Stimulated activated CD4-positive, alpha-beta T cell treated with anti-CD3 and anti-CD28 coated beads, Interleukin-2, amount 100 ng/mL, for 4 hours (primary cell): ENCODE data around the gene PDZD8.

Source experiments
- DNase-seq: peaks from one replicate; pipeline ENCODE4 v3.0.0-alpha.2; 2020; ENCODE audit warnings: low read depth

PDZD8 gene

GRCh38 chr10:117284716-117285494 lies 90.3 kb downstream of the PDZD8 start:
- DNase-seq, result no peak

DNA sequence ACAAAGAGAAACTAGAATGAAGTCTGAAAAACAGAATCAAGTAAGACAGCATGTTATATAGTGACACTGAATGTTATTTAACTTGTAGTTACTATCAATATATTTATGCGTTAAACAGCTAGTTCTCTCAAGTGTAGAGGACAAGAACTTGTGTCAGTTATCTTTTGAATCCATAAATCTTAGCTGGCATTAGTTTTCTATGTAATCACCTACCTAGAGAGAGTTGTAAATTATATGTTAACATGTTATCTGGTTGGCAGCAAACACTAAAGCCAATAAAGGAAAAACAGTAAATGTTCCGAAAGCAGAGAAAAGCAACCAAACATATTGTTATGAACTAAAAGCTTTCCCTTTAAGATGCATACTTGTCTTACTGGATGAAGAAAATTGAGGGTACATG lies 97.6 kb downstream of the PDZD8 start:
- no peak for DNase-seq

- DNase-seq, result no peak
Observed at GRCh38 chr10:117275121-117275520, 100.1 kb downstream of the PDZD8 start.

DNA sequence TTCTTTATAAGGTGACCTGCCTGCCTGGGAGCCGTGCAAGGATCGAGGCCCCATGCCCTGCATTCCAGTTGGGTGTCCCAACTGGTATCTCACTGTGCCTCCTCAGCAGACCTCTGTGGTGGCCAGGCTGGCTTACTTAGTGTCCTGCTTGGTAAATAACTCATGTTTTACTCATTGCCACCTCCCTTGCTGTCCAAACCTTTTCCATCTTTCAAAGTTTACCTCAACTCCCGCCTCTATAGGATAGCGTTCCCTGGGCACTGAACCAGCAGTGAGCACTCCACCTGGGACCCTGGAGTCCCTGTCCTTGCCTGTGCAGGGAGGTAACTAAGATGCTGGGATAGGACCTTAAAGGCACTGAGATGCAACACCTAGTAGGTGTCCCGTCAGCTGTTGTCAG lies 100.7 kb downstream of the PDZD8 start:
- DNase-seq, result no peak

- no peak for DNase-seq
Observed at GRCh38 chr10:117273980-117274379, 101.3 kb downstream of the PDZD8 start.

- no peak for DNase-seq
Observed at GRCh38 chr10:117272195-117273076, 102.8 kb downstream of the PDZD8 start.

- no peak for DNase-seq
Observed at GRCh38 chr10:117271427-117271826, 103.8 kb downstream of the PDZD8 start.

DNA sequence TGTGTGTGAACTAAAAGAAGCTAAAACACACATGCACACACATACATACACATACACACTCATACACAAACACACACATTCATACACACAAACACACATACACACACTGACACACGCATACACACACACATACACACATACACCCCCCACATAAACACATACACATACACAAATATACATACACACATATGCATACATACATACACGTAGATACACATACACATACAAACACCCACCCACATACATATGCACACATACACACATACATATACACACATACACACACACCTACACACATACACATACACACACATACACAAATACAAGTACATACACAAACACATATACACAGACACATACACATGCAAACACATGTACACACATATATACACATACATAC lies 106.3 kb downstream of the PDZD8 start:
- no peak for DNase-seq

DNA sequence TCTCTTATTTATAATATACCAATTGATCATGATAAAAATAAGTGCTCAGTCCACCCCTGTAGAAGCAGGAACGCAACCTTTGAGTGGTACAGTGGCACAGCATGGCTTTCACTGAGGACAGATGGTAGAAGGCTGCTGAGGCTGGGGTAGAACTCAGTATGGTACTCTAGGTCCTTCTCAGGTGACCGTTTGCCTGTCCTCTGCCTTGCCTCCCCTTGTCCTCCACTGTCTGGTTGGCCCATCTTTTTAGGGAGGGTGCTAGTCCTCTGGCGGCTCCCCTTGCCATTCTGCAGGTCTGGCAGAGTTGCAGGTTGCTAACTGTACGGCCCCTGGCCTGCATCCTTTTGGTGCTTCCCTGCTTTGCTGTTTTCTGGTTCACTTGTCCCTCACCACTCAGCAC lies 107.0 kb downstream of the PDZD8 start:
- DNase-seq, result no peak

DNA sequence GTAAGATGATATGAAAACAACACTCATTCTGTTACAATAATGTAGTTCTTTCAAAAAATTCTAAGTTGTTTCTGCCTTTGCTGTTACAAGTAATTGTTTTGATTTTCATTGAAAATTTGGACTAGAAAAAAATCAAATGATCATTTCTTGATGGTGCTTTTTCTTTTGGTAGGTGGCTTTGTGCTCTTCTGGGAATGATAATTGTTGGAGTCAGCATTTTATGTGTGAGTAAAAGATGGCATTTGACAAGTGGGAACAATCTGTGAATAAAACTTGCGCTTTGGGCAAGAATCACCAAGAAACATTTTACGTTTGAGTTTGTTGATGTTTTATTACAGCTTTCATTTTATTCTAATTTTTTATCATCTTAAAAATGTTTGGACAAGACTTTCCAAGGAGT lies 108.4 kb downstream of the PDZD8 start:
- no peak for DNase-seq

GRCh38 chr10:117266400-117266799 lies 108.8 kb downstream of the PDZD8 start:
- no peak for DNase-seq

DNA sequence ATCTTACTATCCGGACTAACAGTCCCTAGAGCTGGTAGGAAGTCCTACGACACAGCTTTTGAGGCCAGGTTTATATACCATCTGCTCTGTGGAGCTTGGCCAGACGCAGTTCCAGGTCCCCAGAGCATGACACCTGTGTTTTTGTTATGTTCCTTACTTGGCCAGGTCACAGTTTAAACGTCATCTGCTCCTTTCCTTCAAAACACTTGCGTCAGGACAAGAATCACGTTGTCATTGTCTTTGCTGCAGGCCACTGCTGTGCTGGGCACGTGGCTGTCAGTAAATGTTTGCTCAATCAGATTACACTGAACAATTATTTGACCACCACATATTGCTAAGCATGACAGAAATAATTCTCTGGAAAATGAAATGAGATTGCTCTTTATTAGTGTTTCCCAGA lies 110.5 kb downstream of the PDZD8 start:
- DNase-seq, result no peak

- DNase-seq, result no peak
Observed at GRCh38 chr10:117262903-117263293, 112.3 kb downstream of the PDZD8 start.

- no peak for DNase-seq
Observed at GRCh38 chr10:117262291-117262902, 112.8 kb downstream of the PDZD8 start.

DNA sequence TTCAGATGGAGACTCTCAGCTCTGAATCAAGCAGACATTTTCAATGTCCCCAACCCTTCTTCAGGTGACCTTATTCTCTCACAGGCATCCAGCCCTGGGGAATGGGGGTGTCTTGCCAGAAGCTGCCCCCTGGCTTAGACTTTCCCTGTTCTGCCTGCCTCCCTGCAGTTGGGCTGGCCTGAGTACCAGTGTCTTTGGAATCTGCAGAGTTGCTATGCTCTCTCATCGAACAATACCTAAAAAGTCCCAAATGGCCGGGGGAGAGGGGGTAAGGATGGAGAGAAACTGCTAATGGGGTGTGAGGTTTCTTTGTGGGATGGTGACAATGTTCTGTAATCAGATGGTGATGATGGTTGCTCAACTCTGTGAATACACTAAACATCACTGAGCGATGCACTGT lies 113.7 kb downstream of the PDZD8 start:
- DNase-seq, result no peak

DNA sequence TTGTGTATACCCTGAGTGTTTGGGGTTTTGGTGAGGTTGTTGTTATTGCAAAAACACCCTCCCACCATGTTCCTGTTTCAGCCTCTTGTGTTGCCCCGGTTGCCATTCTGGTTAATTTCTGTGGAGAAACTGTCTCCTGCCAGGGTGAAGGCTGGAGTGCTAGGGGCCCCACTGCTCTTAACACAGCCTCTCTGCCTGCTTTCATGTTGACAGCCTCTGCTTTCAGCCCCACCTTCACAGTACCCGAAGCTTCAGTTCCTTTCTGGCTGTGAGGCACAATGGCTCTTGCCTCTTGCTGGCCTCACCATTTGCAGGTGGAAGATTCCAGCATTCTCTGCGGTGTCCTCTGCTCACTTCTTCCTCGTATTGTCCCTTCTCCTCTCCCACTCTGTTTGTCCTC lies 115.2 kb downstream of the PDZD8 start:
- DNase-seq, result no peak

DNA sequence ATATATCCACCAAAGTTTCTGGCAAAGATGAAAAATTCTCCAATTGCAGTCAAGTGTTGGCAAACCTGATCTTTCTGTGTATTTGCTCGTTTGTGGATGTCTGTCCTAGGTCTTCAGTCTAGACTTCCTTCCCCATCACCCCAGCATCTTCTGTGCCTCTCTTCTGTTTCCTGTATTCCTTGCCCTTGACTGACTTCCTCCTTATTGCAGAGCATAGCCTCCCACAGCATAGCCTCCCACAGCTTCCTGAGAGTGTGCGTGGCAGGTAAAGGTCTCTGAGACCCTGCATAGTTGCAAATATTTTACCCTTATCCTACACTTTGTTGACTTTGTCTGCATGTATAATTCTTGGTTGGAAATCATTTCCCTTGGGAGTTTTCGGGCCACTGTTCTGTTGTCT lies 116.0 kb downstream of the PDZD8 start:
- DNase-seq, result no peak

DNA sequence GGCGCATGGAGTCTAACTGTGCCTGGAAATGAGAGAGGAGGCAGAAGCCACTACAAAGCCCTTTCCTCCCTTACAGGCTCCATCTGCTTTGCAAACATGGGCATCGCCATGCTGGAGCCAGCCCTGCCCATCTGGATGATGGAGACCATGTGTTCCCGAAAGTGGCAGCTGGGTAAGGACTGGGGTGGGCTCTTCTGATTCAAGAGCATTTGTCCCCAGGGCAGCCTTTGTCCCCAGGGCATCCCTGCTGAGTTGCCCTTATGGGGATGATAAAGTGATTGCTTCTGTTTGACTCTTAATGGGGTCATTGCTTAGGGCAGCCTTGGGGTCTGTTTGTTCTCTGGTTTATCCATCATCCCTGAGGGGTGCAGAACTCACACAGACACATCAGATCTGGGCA lies 117.5 kb downstream of the PDZD8 start:
- no peak for DNase-seq

DNA sequence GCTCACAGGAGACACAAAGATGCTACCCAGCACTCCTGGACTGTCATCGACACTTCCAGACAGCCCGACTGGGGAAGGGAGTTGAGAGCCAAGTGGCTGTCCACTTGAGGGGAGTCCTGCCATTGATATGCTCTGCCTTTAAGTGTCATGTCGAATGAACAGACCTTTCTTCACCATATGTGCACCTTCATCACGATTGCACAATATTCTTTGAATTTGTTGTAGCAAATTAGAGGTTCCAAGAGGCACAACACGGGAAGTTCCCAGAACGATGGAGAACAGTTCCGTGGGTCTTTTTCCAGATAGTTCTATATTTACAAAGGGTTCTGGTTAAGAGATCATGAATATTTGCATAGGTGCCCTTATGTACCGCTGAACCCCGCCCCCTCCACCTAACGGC lies 118.3 kb downstream of the PDZD8 start:
- DNase-seq, result no peak

- no peak for DNase-seq
Observed at GRCh38 chr10:117255835-117256460, 119.3 kb downstream of the PDZD8 start.

DNA sequence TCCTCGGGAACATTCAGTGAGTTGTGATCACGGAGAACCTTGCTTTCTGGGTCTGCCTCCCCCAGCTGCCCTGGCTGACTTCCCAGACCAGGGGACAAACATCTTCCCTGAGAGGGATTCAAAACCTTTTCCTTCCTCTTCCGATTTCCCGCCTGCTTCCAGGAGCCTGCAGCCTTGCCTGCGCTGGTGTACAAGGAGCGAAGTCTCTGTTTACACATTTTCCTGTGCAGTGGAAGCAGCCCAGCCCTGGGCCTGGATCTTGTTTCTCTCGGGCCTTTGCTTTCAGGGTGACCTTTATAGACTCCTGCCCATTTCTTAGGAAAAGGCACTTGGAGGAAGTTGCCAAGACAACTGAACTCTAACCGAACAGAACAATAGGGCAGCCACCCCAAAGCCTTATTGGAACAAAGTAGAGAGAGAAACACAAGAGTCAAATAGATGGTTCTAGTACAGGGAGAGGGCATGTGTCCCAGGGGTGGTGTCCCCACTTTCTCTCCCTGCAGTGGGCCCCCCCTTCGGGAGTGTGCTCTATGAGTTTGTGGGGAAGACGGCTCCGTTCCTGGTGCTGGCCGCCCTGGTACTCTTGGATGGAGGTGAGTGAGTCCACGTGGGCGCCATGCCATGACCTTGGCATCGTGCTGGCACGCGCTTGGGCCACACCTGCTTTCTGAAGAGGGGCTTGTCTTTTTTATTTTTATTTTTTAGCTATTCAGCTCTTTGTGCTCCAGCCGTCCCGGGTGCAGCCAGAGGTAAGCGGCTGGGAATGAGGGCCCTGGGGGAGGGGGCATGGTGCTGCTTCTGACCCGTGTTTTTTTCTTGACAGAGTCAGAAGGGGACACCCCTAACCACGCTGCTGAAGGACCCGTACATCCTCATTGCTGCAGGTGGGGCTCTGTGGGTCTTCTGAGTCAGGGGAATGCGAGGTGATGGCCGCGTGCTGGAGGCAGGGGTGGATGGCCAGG lies 120.2 kb downstream of the PDZD8 start:
- no peak for DNase-seq
